Measurements from ENCODE around the gene TPST2. TPM values are rescaled to one million over a fixed set of nuclear protein-coding genes. Genes with fewer than 3 reads are reported as not detected.

The TPST2 gene
- total RNA-seq, 1 experiment from 2014 or later = 11.8 TPM

DNA sequence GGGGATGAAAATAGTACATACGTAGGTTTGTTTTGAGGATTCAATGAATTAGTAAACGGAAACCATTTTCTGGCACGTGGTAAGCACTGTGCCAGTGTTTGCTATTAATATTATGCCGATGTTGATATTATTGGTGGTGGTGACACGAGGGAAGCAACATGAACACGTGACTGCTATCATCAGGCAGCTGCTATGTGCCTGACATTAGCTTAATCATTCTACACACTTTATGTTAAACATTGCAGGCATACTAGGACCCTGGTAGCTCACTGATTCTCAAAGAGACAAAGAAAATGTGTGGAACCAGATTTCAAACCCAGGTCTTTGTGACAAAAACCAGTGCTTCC lies 105.6 kb downstream of the TPST2 start:
- Histone ChIP-seq H3K27ac (ENCODE audit: low read depth, low read length) (peak overlapping the region; percentile 79; the same call in 1 of the 2 replicates), H3K9ac (ENCODE audit: low read length) (peak overlapping the region; percentile 93), H3K27me3 (ENCODE audit: insufficient read depth, low read length) (no peaks in the 10 kb centered on the region), H3K79me2 (ENCODE audit: insufficient read depth, low read length) (peaks cover 74% of the 10 kb centered on the region), H2AFZ (ENCODE audit: low read depth, low read length, poor library complexity, severe bottlenecking) (no peak overlapping the region), H3K9me2 (ENCODE audit: insufficient read depth) (no peaks in the 10 kb centered on the region), H3K4me1 (ENCODE audit: control insufficient read depth in 1 of 2, insufficient read depth in 2 of 2, low read length in 2 of 2) (peaks cover 10 to 15% of the 10 kb centered on the region in 2 experiments), H4K20me1 (ENCODE audit: insufficient read depth) (no peaks in the 10 kb centered on the region), H3K9me3 (ENCODE audit: control insufficient read depth in 1 of 2, insufficient read depth in 1 of 2, low read depth in 1 of 2, low read length in 2 of 2) (no peaks in the 10 kb centered on the region), H3K4me2 (ENCODE audit: low read length) (peak overlapping the region; percentile 79), H3K4me3 (replicated peaks in 1 of 2; ENCODE audit: low read depth in 1 of 2, low read length in 2 of 2) (peak overlapping the region; percentile 78 to 95), H3K36me3 (ENCODE audit: control insufficient read depth in 1 of 2, insufficient read depth in 2 of 2, low read length in 2 of 2) (peaks cover 15 to 23% of the 10 kb centered on the region in 2 experiments; a peak in 2 of 4 replicates)
- ChIA-PET CTCF (interaction anchor here (1.6 to 2.1 kb wide), 3 partner anchors 18 to 181 kb away, joined by 5 to 7 read pairs (median 6); no protein-coding TSS in a partner anchor), RAD21 (ENCODE audit: low non-redundant PET in 1 of 2, low total read pairs in 2 of 2, uncharacterized antibody in 2 of 2, unreplicated experiment in 2 of 2) (no interaction called here), POLR2A (no interaction called here)
- ATAC-seq (peak; percentile 18; the same call in 1 of the 2 replicates), DNase-seq (ENCODE audit: low read depth, low spot score) (no peak)
- intact Hi-C loops (cut with micrococcal nuclease) = no loop called here
- BruUV-seq (replicated peaks) = TSS peak; percentile 51
- no peak for TF ChIP-seq RAD21 (IDR thresholded peaks at IDR 0.05; ENCODE audit: low read depth)
- TF ChIP-seq JUND (IDR thresholded peaks at IDR 0.05) = no peak
- no peak for TF ChIP-seq MAX (IDR thresholded peaks at IDR 0.05)
- TF ChIP-seq FOSL1 (IDR thresholded peaks at IDR 0.05; ENCODE audit: low read depth) = no peak
- no peak for TF ChIP-seq CEBPB (IDR thresholded peaks at IDR 0.05; ENCODE audit: low read depth)
- no peak for TF ChIP-seq ZBTB33 (IDR thresholded peaks at IDR 0.05; ENCODE audit: extremely low read depth, insufficient replicate concordance, low read length)
- no peak for TF ChIP-seq TCF7L2 (IDR thresholded peaks at IDR 0.05; ENCODE audit: borderline replicate concordance, extremely low read depth, insufficient read depth, insufficient read length)
- no peak for TF ChIP-seq EGR1 (IDR thresholded peaks at IDR 0.05; ENCODE audit: low read depth)
- TF ChIP-seq ZNF274 (IDR thresholded peaks at IDR 0.05; ENCODE audit: low read depth, low read length) = no peak
- no peak for TF ChIP-seq POLR2AphosphoS5 (IDR thresholded peaks at IDR 0.05; ENCODE audit: low read depth, low read length)
- no peak for TF ChIP-seq EZH2phosphoT487 (IDR thresholded peaks at IDR 0.05; ENCODE audit: borderline replicate concordance)

Data from HCT116 (cell line).